ENCODE data around the gene FGR.

Gene FGR

GRCh38 chr1:27635396-27636142 is 584 bp upstream of the FGR start:
- H3K14ac ChIP-seq (ENCODE audit: low read length) = no peak overlapping the region
- no peak overlapping the region for H3K23ac ChIP-seq (ENCODE audit: low read depth, low read length, poor library complexity)
- no peaks in the 10 kb centered on the region for H3K79me1 ChIP-seq (ENCODE audit: low read depth, low read length)
- H2BK120ac ChIP-seq (ENCODE audit: low read depth, low read length) = no peak overlapping the region
- H4K91ac ChIP-seq (ENCODE audit: low read depth, low read length, poor library complexity) = no peak overlapping the region
- no peak overlapping the region for H4K8ac ChIP-seq (ENCODE audit: low read depth, low read length)
- H3K4me1 ChIP-seq (ENCODE audit: control insufficient read depth in 2 of 2, insufficient read depth in 1 of 2, low read depth in 1 of 2, low read length in 2 of 2) = peaks cover 1 to 14% of the 10 kb centered on the region in 2 donors
- H2BK5ac ChIP-seq (ENCODE audit: low read length) = no peak overlapping the region
- H3K4ac ChIP-seq (ENCODE audit: low read length) = no peak overlapping the region
- no peak for DNase-seq (ENCODE audit: low spot score)
- H3K9ac ChIP-seq (ENCODE audit: low read depth, low read length, poor library complexity) = no peak overlapping the region
- no peak overlapping the region for H2BK15ac ChIP-seq (ENCODE audit: low read length)
- H2AK5ac ChIP-seq (ENCODE audit: low read depth, low read length) = peak overlapping the region; percentile 0
- no peak overlapping the region for H3K4me3 ChIP-seq (ENCODE audit: low read length in 2 of 2)
- WGBS, 2 donors (ENCODE audit: extremely low coverage in 2 of 2, insufficient read length in 2 of 2, insufficient replicate concordance in 1 of 2) = no CpG with 5 or more reads among the region's 11 CpGs
- H2BK12ac ChIP-seq (ENCODE audit: low read length) = no peak overlapping the region
- peaks cover 0 to 35% (median 15%) of the 10 kb centered on the region in 3 experiments for H3K27me3 ChIP-seq (ENCODE audit: control insufficient read depth in 3 of 3, insufficient read depth in 3 of 3, low read depth in 1 of 3, low read length in 3 of 3)
- no peak overlapping the region for H2AFZ ChIP-seq (ENCODE audit: low read length)
- no peak overlapping the region for H3K18ac ChIP-seq (ENCODE audit: low read length)
- H3K4me2 ChIP-seq (ENCODE audit: insufficient read depth, low read length, poor library complexity, severe bottlenecking) = no peak overlapping the region
- H3K36me3 ChIP-seq (replicated peaks in 1 of 2; ENCODE audit: control insufficient read depth in 2 of 2, insufficient read depth in 2 of 2, low read length in 2 of 2) = no peaks in the 10 kb centered on the region
- no peak overlapping the region for H3K27ac ChIP-seq (replicated peaks; ENCODE audit: low read length)
- no peaks in the 10 kb centered on the region for H3K9me3 ChIP-seq (replicated peaks in 1 of 2; ENCODE audit: control insufficient read depth in 2 of 2, insufficient read depth in 1 of 2, low read depth in 1 of 2, low read length in 2 of 2)

GRCh38 chr1:27634177-27634984 is 604 bp downstream of the FGR start:
- Histone ChIP-seq H3K4me1 (ENCODE audit: control insufficient read depth in 2 of 2, insufficient read depth in 1 of 2, low read depth in 1 of 2, low read length in 2 of 2) (peaks cover 1 to 18% of the 10 kb centered on the region in 2 donors), H3K9me3 (replicated peaks in 1 of 2; ENCODE audit: control insufficient read depth in 2 of 2, insufficient read depth in 1 of 2, low read depth in 1 of 2, low read length in 2 of 2) (no peaks in the 10 kb centered on the region), H3K18ac (ENCODE audit: low read length) (peak overlapping the region; percentile 86), H3K4me2 (ENCODE audit: insufficient read depth, low read length, poor library complexity, severe bottlenecking) (peak overlapping the region; percentile 69), H2AFZ (ENCODE audit: low read length) (peak overlapping the region; percentile 50), H3K79me1 (ENCODE audit: low read depth, low read length) (no peaks in the 10 kb centered on the region), H2BK12ac (ENCODE audit: low read length) (no peak overlapping the region), H3K4ac (ENCODE audit: low read length) (no peak overlapping the region), H2BK15ac (ENCODE audit: low read length) (peak overlapping the region; percentile 27), H3K14ac (ENCODE audit: low read length) (no peak overlapping the region), H2BK120ac (ENCODE audit: low read depth, low read length) (no peak overlapping the region), H3K27me3 (ENCODE audit: control insufficient read depth in 3 of 3, insufficient read depth in 3 of 3, low read depth in 1 of 3, low read length in 3 of 3) (peaks cover 0 to 36% (median 15%) of the 10 kb centered on the region in 3 experiments), H3K27ac (replicated peaks; ENCODE audit: low read length) (no peak overlapping the region), H4K91ac (ENCODE audit: low read depth, low read length, poor library complexity) (no peak overlapping the region), H2AK5ac (ENCODE audit: low read depth, low read length) (peak overlapping the region; percentile 8), H3K23ac (ENCODE audit: low read depth, low read length, poor library complexity) (peak overlapping the region; percentile 46), H4K8ac (ENCODE audit: low read depth, low read length) (no peak overlapping the region), H3K9ac (ENCODE audit: low read depth, low read length, poor library complexity) (no peak overlapping the region), H3K36me3 (replicated peaks in 1 of 2; ENCODE audit: control insufficient read depth in 2 of 2, insufficient read depth in 2 of 2, low read length in 2 of 2) (no peaks in the 10 kb centered on the region), H2BK5ac (ENCODE audit: low read length) (peak overlapping the region; percentile 56), H3K4me3 (ENCODE audit: low read length in 2 of 2) (peak overlapping the region in 1 of 2 donors; percentile 72)
- DNase-seq (ENCODE audit: low spot score) = no peak
- no CpG with 5 or more reads among the region's 63 CpGs for WGBS, 2 donors (ENCODE audit: extremely low coverage in 2 of 2, insufficient read length in 2 of 2, insufficient replicate concordance in 1 of 2)

GRCh38 chr1:27633640-27634176 is 1.3 kb downstream of the FGR start:
- H3K4ac ChIP-seq (ENCODE audit: low read length) = no peak overlapping the region
- no peak overlapping the region for H2AK5ac ChIP-seq (ENCODE audit: low read depth, low read length)
- no peaks in the 10 kb centered on the region for H3K79me1 ChIP-seq (ENCODE audit: low read depth, low read length)
- no peak for DNase-seq (ENCODE audit: low spot score)
- H3K9ac ChIP-seq (ENCODE audit: low read depth, low read length, poor library complexity) = peak overlapping the region; percentile 1
- no peak overlapping the region for H2BK120ac ChIP-seq (ENCODE audit: low read depth, low read length)
- H2BK15ac ChIP-seq (ENCODE audit: low read length) = no peak overlapping the region
- H3K27ac ChIP-seq (replicated peaks; ENCODE audit: low read length) = no peak overlapping the region
- peak overlapping the region; percentile 50 for H2AFZ ChIP-seq (ENCODE audit: low read length)
- H3K4me2 ChIP-seq (ENCODE audit: insufficient read depth, low read length, poor library complexity, severe bottlenecking) = peak overlapping the region; percentile 69
- no CpG with 5 or more reads among the region's 17 CpGs for WGBS, 2 donors (ENCODE audit: extremely low coverage in 2 of 2, insufficient read length in 2 of 2, insufficient replicate concordance in 1 of 2)
- H3K4me1 ChIP-seq (ENCODE audit: control insufficient read depth in 2 of 2, insufficient read depth in 1 of 2, low read depth in 1 of 2, low read length in 2 of 2) = peaks cover 1 to 24% of the 10 kb centered on the region in 2 donors
- no peak overlapping the region for H3K23ac ChIP-seq (ENCODE audit: low read depth, low read length, poor library complexity)
- no peak overlapping the region for H3K14ac ChIP-seq (ENCODE audit: low read length)
- H3K36me3 ChIP-seq (replicated peaks in 1 of 2; ENCODE audit: control insufficient read depth in 2 of 2, insufficient read depth in 2 of 2, low read length in 2 of 2) = no peaks in the 10 kb centered on the region
- H3K18ac ChIP-seq (ENCODE audit: low read length) = peak overlapping the region; percentile 82
- H2BK12ac ChIP-seq (ENCODE audit: low read length) = no peak overlapping the region
- no peak overlapping the region for H4K91ac ChIP-seq (ENCODE audit: low read depth, low read length, poor library complexity)
- peak overlapping the region in 1 of 2 donors; percentile 72 for H3K4me3 ChIP-seq (ENCODE audit: low read length in 2 of 2)
- H4K8ac ChIP-seq (ENCODE audit: low read depth, low read length) = no peak overlapping the region
- no peaks in the 10 kb centered on the region for H3K9me3 ChIP-seq (replicated peaks in 1 of 2; ENCODE audit: control insufficient read depth in 2 of 2, insufficient read depth in 1 of 2, low read depth in 1 of 2, low read length in 2 of 2)
- peaks cover 0 to 36% (median 15%) of the 10 kb centered on the region in 3 experiments for H3K27me3 ChIP-seq (ENCODE audit: control insufficient read depth in 3 of 3, insufficient read depth in 3 of 3, low read depth in 1 of 3, low read length in 3 of 3)
- no peak overlapping the region for H2BK5ac ChIP-seq (ENCODE audit: low read length)

DNA sequence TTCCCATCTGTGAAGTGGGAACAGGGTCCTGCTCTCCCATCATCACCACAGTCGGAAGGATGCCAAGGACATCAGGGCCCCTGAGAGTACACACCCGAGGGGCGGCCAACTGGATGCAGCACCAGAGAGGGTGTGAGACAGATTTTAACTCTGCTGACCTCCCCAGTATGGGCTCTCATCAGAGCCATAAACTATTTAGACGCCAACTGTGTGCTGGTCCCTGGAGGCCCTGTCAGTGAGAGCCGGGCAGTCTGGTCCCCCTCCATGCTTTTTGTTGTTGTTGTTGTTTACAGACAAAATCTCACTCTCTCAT is 1.7 kb downstream of the FGR start:
- peaks cover 0 to 36% (median 15%) of the 10 kb centered on the region in 3 experiments for H3K27me3 ChIP-seq (ENCODE audit: control insufficient read depth in 3 of 3, insufficient read depth in 3 of 3, low read depth in 1 of 3, low read length in 3 of 3)
- WGBS, 2 donors (ENCODE audit: extremely low coverage in 2 of 2, insufficient read length in 2 of 2, insufficient replicate concordance in 1 of 2) = no CpG with 5 or more reads among the region's 5 CpGs

More for the DNA sequence above, 1.7 kb downstream of the FGR start:
- Histone ChIP-seq H4K91ac (ENCODE audit: low read depth, low read length, poor library complexity) (no peak overlapping the region), H3K79me1 (ENCODE audit: low read depth, low read length) (no peaks in the 10 kb centered on the region), H3K4me2 (ENCODE audit: insufficient read depth, low read length, poor library complexity, severe bottlenecking) (no peak overlapping the region), H2BK12ac (ENCODE audit: low read length) (no peak overlapping the region), H3K27ac (replicated peaks; ENCODE audit: low read length) (no peak overlapping the region), H2BK5ac (ENCODE audit: low read length) (no peak overlapping the region), H2BK15ac (ENCODE audit: low read length) (no peak overlapping the region), H4K8ac (ENCODE audit: low read depth, low read length) (no peak overlapping the region), H3K4me3 (ENCODE audit: low read length in 2 of 2) (no peak overlapping the region), H3K18ac (ENCODE audit: low read length) (no peak overlapping the region), H2AK5ac (ENCODE audit: low read depth, low read length) (no peak overlapping the region), H3K23ac (ENCODE audit: low read depth, low read length, poor library complexity) (no peak overlapping the region), H3K4me1 (ENCODE audit: control insufficient read depth in 2 of 2, insufficient read depth in 1 of 2, low read depth in 1 of 2, low read length in 2 of 2) (peaks cover 1 to 26% of the 10 kb centered on the region in 2 donors), H3K4ac (ENCODE audit: low read length) (no peak overlapping the region), H2BK120ac (ENCODE audit: low read depth, low read length) (no peak overlapping the region), H2AFZ (ENCODE audit: low read length) (no peak overlapping the region), H3K14ac (ENCODE audit: low read length) (no peak overlapping the region), H3K9ac (ENCODE audit: low read depth, low read length, poor library complexity) (no peak overlapping the region), H3K36me3 (replicated peaks in 1 of 2; ENCODE audit: control insufficient read depth in 2 of 2, insufficient read depth in 2 of 2, low read length in 2 of 2) (no peaks in the 10 kb centered on the region), H3K9me3 (replicated peaks in 1 of 2; ENCODE audit: control insufficient read depth in 2 of 2, insufficient read depth in 1 of 2, low read depth in 1 of 2, low read length in 2 of 2) (no peaks in the 10 kb centered on the region)
- DNase-seq (ENCODE audit: low spot score) = no peak

Measured in neuronal stem cell (in vitro differentiated cells).